ENCODE data around the gene BMERB1.

The BMERB1 gene

DNA sequence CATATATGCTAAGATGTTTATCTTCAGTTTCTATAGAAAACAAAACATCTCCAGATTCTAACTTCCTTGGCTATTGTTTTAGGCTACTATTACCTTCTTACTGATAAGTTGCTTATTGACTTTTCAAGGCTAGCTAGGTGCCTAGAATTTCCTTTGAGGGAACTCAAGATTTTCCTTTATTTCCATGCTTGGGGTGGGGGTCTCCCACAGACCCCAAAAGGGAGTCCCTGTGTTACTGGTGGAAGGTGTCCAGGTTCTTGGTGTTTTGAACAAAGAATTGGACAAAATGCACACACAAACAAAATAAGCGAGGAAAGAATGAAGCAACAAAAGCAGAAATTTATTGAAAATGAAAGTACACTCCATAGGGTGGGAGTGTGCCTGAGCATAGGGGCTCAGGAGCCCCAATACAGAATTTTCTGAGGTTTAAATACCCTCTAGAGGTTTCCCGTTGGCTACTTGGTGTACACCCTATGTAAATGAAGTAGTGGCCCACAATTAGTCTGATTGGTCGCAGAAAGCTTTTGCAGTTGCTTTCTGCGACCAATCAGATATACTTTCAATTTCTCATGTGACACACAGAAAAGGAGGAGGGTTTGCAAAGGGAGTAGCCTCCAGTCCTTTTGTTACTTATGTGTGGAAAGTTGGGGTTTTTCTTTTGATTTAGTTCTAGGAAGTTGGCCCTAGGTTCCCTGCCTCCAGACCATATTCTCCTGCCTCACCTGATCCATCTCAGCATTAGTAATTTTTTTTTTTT lies 141.1 kb downstream of the BMERB1 start:
- DNase-seq (ENCODE audit: low read depth), result no peak
- H3K4me3 ChIP-seq (ENCODE audit: low read depth, low read length), result no peak overlapping the region
- TF ChIP-seq, protein P1, sequence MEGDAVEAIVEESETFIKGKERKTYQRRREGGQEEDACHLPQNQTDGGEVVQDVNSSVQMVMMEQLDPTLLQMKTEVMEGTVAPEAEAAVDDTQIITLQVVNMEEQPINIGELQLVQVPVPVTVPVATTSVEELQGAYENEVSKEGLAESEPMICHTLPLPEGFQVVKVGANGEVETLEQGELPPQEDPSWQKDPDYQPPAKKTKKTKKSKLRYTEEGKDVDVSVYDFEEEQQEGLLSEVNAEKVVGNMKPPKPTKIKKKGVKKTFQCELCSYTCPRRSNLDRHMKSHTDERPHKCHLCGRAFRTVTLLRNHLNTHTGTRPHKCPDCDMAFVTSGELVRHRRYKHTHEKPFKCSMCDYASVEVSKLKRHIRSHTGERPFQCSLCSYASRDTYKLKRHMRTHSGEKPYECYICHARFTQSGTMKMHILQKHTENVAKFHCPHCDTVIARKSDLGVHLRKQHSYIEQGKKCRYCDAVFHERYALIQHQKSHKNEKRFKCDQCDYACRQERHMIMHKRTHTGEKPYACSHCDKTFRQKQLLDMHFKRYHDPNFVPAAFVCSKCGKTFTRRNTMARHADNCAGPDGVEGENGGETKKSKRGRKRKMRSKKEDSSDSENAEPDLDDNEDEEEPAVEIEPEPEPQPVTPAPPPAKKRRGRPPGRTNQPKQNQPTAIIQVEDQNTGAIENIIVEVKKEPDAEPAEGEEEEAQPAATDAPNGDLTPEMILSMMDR (IDR thresholded peaks at IDR 0.05; ENCODE audit: control insufficient read depth, extremely low read depth, insufficient read depth), result no peak

DNA sequence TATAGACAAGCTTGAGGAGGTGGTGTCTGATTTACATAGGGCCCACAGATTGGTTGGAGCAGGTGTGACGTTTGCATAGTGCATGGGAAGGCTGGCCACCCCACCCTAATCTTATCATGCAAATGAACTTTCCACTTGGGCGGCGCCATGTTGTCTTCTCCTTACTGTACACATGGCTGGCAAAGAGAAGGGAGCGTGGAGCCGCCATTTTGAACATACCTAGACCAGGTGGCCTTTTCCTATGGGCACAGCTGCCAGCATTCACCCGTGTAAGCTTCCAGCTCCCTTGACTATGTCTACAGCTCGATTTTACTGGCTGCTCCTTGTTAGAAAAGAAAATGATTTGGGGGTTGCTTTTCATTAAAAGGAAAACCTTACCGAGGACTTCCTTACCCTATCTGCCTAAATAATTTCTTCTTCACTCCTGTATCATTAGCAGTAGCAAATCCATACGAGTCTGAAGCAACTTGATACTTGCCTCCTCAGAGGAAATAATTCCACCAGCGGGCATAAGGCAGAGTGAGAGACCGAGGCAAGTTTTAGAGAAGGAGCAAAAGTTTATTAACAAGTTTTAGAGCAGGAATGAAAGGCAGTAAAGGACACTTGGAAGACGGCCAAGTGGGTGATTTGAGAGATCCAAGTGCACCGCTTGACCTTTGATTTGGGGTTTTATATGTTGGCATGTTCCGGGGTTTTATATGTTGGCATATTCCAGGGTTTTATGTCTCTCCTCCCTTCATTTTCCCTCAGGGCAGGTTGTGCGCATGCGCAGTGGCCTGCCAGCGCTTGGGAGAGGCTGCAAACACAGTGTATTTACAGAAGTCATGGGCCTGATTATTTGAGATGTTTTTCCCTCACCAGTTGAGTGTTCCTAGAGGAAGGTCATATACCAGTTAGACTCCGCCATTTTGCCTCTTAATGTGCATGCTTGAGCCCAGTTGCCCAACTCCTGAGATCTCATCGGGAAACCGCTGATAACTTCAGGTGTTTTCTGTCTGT lies 142.9 kb downstream of the BMERB1 start:
- H3K4me3 ChIP-seq (ENCODE audit: low read depth, low read length), result 0 out of 2 replicates have a peak overlapping the region, but pooled peaks have one; percentile 14
- TF ChIP-seq, protein P1 (IDR thresholded peaks at IDR 0.05; ENCODE audit: control insufficient read depth, extremely low read depth, insufficient read depth), result no peak
- DNase-seq (ENCODE audit: low read depth), result peak; percentile 99

DNA sequence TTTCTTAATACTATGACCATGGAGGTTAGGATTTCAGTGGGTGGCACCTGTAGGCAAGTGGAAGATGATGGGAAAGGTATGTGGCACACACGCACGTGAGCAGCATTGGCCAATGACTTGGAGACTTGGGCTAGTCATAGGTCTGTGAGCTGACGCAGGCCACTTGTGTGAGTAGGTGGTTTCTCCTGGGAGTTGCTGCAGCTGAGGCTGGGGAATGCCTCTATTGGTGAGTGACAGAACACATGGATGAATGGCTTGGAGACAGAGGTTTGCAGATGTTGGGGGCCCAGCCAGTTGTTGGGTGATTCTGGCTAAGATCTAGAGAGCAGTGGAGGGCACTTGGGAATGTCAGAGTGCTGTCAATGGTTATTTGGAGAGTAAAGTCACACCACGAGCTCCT lies 144.4 kb downstream of the BMERB1 start:
- DNase-seq (ENCODE audit: low read depth), result no peak
- TF ChIP-seq, protein P1 (IDR thresholded peaks at IDR 0.05; ENCODE audit: control insufficient read depth, extremely low read depth, insufficient read depth), result no peak
- no peak overlapping the region for H3K4me3 ChIP-seq (ENCODE audit: low read depth, low read length)

DNA sequence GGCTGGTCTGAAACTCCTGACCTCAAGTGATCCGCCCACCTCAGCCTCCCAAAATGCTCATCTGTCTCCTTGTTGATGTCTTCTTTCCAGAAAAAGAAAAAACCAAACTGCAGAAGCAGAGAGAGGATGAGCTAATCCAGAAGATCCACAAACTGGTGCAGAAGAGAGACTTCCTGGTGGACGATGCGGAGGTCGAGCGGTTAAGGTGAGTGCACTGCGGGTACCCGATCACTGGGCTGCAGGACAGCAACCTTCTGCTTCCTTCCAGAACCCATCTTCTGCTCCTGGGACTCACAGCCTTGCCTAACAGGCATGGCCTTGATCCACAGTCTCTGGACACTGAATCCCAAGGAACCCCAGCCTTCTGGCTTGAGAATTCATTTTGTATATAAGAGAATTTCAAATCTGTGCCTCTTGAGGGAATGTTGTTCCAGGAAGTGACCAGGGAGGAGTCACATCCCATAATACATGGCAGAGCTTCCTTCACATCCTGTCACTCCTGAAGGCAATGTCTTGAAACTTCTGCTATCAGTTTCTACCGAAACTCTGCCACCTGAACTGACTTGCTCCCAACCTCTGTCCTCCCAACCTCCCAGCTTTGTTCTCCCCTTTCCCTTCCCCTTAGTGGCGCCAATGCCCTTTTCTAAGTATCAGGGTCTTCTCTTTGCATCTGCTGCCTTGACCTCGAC lies 146.9 kb downstream of the BMERB1 start:
- H3K4me3 ChIP-seq (ENCODE audit: low read depth, low read length), result no peak overlapping the region
- TF ChIP-seq, protein P1 (IDR thresholded peaks at IDR 0.05; ENCODE audit: control insufficient read depth, extremely low read depth, insufficient read depth), result no peak
- no peak for DNase-seq (ENCODE audit: low read depth)

DNA sequence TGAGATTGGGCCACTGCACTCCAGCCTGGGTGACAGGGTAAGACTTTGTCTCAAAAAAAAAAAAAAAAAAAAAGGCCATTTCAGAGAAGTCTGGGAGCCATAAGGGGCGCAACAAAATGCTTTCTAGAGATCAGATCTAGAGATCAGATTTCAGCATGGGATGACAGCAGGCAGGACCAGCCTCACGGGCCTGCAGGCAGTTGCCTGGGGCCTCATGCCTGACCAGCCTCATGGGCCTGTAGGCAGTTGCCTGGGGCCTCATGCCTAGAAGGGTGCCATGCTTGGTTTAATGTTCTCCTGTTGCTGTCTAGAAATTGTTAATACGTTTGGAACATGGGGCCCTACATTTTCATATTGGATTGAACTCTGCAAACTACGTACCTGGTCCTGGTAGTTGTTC lies 149.1 kb downstream of the BMERB1 start:
- DNase-seq (ENCODE audit: low read depth), result no peak
- no peak overlapping the region for H3K4me3 ChIP-seq (ENCODE audit: low read depth, low read length)
- TF ChIP-seq, protein P1 (IDR thresholded peaks at IDR 0.05; ENCODE audit: control insufficient read depth, extremely low read depth, insufficient read depth), result no peak

DNA sequence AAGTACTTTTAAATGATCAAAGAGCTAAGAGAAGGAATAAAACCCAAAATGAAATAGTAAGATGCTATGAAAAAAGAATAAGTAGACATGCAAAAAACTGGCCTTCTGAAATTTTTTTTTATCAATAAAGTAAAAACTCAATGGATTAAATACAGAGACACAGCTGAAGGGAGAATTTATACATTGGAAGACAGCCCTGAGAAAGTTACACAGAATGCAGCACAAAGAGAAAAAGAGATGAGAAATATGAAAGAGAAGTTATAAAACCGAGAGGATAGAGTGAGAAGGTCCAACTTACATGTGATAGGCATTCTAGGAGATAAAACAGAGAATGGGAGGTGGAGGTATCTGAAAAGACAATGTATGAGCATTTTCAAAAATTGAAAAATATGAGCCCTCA lies 151.6 kb downstream of the BMERB1 start:
- no peak for DNase-seq (ENCODE audit: low read depth)
- TF ChIP-seq, protein P1 (IDR thresholded peaks at IDR 0.05; ENCODE audit: control insufficient read depth, extremely low read depth, insufficient read depth), result no peak
- no peak overlapping the region for H3K4me3 ChIP-seq (ENCODE audit: low read depth, low read length)

Data from LNCaP clone FGC (cell line).